HG03558 (cell line): ENCODE data around the gene NAPA.

ENCODE experiments used
- ATAC-seq: cut with Tn5 transposase; IDR thresholded peaks from one replicate; pipeline ENCODE4 v1.9.1; 2021; ENCODE audit warnings: moderate number of reproducible peaks; ENCODE audit not compliant: unreplicated experiment; ENCODE audit errors: extremely low read depth

The NAPA gene

DNA sequence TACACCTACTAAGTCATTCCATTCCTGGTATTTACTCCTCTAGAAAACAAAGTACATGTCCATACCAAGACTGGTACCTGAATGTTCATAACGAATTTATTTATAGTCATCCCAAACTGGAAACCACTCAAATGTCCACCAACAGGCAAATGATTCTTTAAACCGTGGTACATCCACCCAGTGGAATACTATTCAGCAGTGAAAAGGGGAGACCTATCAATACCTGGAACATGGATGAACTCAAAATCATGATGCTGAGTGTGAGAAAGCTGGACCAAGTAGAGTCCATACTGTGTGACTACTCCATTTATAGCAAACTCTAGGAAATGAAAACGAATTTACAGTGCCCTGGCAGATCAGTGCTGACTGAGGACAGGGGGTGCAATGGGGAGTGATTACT is 11.9 kb upstream of the NAPA start:
- no peak for ATAC-seq

DNA sequence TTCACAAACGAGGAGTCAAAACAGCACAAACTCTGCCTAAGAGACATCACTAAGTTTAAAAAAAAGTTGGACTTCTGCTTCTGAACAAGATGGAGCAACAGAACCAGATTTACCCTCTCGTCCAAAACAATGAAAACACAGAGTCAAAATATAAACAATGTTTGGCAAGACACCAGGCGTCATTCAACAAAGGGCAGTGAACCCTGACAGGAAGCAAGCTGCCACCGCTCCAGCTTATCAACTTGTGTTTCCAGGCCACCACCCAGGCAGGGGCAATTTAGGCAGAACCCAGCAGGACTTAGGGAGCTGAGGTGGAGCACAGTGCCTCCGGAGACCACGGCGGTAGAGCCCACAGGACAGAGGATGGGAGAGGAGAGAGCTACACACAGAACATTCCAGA is 8.6 kb upstream of the NAPA start:
- ATAC-seq: no peak

DNA sequence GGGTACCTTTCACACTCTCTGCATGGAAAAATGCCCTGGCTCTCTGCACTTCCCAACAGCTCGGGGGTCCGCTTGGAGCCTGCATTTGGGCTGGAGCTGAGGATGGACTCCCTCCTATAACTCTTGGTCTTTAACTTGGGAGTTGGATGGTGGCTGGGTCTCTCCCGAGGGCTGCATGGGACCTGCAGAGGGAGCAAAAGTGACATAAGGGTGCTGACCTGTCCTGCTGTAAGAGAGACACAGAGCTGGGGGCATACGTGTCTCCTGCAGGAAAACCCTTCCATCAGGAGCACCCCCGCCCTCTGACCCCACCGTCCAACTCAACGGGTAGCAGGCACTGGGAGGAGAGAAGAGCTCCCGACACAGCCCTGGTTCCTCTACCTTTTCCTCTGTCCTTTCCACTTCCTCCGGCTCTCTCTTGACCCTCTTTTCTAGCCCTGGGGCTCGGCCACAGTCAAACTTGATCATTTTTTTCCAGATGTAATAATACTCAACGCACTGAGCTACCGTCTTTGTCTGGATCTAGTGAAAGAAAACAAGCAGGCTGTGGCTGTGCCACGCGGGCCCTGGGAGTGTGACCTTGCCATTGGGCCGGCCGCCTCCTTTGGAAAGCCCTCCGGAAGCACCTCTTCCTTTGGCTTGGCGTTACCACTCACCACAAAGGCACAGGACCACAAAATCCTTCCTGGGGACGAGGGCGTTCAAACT is 6.8 kb upstream of the NAPA start:
- no peak for ATAC-seq

DNA sequence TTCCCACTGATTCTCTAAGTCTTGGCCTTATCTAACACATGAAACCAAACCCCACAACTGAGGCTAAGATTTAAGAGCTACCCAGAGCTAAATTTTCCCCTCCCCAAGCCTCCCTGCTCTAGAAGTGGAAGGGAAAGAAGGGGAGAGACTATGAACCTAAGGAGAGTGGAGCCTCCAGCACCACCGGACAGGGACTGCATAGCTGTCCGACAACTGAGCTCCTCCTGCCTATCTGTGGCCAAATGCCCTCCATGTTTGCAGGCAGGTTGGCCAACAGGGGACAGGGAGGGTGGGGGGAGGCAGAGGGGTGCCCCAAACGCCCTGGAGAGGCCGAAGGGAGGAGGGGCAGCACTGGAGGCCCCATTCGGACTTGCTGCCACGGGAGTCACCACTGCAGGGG is 6.0 kb upstream of the NAPA start:
- no peak for ATAC-seq

DNA sequence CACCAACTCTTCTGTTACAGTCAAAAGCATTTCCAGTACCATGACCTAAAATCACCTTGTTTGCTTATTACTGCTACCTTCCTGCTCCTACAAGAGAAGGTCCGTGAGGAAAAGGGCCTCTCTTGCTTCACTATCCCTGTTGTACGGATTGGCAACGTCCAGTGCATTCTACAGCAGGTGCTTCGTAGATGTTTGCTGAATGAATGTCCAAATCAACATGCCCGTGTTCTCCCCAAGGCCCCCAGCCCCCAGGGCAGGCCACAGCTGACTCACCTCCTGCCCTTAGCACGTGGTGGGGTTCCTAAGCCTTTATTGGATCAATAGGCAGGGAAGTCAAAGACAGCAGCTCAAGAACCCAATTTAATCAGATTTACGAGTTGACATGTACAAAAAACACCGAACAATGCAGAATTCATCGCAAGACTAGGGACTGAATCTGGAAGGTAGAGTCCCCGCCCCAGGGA is 5.5 kb upstream of the NAPA start:
- ATAC-seq: no peak

DNA sequence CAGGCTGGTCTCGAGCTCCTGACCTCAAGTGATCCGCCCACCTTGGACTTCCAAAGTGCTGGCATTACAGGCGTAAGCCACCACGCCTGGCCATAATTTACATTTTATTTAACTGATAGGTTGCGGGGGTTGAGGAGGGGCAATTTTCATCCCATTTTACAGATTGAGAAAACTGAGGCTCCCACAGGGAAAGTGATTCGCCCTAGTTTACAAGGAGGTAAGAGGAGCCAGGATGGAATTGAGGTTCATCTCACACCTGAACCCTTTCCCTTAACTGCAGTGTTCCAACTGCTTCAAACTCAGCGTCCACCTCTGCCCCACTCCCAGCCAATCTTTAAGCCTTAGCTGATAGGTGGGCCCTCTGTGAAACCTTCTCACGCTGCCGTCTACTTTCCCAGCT is 4.0 kb upstream of the NAPA start:
- no peak for ATAC-seq

DNA sequence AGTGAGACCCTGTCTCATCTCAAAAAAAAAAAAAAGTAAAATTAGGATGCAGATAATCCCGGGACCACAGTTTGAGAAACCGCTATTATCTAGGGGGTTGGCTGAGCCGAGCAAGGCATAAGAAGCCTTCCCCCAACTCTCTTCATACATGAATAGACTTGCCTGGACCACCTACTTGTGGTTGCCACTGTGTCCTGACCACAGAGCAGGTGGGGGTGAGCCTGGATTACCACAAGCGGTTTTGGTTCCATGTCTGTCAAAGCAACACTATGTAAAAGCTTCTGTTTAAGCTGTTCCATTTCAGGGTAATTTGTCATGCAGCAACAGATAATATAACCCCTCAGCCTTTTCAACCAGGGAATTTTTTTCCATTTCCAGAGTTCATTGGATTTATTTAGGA is 3.3 kb upstream of the NAPA start:
- no peak for ATAC-seq

DNA sequence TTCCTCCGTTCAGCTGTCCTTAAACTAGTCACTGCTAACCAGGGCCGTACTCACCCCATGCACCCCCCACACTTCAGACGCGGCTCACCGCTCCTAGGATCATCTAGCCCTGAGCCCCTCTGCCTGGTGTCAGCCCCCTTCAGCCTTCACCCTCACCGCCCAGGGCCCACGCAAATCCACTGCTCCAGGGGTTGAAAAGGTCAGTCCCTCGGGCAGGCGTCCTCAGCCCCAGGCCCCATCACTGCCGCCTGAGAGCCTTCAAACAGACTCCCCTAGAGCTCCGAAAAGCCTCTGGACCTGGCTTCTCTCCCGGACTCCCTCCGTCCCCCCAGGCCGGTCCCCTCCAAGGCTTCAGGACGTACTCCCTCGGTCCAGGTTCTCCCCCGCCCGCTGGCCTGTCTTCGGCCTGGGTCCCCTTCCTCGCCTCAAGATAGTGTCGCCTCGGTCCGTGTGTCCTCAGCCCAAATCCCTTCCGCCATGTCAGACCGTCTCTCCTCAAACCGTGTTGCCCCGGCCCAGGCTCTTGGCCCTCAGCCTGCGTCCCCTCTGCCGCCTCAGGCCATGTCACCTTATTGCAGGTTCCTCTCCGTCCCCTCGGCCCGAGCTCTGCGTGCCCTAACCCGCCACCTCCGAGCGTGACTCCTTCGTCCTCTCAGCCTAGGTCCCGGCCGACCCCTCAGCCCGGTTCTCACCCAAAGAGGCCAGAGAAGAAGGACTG is 553 bp downstream of the NAPA start:
- no peak for ATAC-seq

DNA sequence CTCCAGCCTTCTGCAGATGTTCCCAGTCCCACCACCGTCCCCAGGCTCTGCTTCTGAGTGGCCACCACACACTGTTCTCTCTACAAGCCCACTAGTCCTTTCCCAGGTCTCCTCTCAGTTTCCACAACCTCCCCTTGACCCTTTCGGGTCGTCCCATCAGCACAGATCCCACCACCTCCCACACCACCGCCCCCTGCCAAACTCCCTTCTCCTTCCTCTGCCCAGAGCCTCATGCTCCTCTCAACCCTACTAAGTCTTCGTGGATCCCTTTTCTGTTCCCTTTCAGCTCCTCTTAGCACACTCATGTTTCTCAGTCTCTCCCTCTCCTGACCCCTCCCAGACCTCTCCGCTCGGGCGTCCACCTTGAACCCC is 1.9 kb downstream of the NAPA start:
- ATAC-seq: no peak

DNA sequence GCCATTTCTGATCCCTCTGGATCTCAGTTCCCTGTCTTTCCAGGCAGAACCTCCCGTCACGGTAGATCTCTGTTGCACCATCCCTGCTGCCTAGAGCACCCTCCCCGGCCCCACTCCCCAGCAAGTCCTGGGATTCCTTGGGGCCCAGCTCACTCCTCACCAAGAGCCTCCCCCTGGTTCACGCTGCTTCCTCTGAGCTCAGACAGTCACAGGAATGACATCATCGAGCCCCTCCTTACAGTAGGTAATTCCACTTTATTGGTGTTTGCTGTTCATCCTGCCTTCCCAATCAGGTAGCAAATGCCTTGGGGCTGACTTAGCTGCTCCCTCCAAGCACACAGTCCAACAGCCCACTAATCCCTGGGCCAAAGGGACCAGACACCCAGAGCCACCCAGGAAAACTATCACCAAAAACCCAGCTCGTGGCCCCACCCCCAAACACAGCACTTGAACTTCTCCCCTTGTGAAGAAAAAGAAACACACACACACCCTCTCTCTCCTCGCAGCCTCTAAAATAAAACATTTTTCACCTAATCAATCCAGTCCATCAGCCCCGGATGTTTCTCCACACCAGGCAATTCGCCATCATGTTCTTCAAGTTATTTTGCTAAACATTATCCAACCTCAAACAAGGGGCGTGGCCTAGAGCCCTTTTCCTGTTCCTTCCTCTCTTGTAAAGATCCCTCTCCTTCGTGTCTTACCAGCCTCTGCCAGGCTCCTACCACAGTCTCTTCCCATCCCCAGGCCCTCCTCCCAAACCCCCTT is 2.5 kb downstream of the NAPA start:
- no peak for ATAC-seq

DNA sequence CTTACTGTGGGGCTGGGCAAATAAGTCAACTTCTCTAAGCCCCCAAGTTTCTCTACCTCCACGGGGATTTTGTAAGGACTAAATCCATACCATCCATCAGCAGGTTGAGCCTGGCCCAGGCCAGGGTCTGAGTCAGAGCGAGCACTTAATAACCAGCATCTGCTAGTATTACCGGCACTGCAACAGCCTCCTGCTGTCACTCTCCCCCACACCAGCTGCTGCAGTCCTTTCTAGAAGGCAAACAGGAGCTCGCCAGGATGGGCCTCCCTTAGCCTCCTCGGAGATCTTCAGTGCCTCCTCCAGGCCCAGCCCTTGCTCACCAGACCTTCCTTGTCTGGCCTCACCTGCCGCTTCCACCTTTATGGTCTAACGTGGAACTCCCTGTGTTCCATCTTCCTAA is 3.2 kb downstream of the NAPA start:
- ATAC-seq: no peak

DNA sequence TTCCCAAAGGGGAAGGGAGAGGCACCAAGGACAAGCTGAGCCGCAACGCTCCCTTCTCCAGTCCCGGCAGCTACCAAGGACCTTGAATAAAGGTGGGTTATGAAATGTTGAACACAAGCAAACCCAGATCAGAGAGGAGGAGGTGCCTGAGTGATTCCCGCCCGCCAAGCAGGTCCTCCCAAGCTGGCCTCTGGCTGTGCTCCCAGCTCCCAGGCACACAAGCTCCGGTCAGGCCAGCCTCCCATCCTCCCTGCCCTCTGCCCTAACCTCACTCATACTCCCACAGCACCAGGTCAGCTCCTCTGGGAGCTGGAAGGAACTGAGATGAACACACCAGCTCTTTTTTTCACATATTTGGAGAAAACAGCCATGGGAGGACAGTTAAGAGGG is 3.7 kb downstream of the NAPA start:
- ATAC-seq: no peak

DNA sequence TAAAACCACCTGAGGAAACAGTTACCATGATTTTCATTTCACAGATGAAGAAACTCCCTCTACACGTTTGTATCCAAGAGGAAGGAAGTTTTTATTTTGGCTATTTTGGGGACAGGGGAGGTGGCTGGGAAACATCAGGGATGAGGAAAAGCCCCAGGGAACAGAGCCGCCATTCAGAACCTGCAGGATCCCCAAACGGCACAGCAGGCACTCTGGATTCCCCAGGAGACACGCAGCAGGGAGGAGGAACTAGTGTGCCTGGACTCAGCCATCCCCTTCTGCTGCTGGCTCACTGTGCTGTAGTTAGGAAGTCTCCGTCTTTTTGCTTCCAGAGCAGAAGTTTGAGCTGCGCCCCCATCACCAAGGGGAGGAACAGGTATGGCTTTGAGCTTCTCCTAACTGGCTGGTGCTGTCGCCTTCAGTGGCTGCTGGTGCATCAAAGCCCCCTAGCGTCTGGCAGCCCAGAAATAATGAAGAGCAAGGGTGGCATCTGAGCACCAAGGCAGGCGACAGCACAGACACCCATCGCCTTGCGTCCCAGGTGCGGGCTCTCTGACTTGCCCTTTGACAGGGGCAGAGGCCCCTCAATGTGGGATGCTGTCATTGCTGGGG is 4.2 kb downstream of the NAPA start:
- no peak for ATAC-seq

DNA sequence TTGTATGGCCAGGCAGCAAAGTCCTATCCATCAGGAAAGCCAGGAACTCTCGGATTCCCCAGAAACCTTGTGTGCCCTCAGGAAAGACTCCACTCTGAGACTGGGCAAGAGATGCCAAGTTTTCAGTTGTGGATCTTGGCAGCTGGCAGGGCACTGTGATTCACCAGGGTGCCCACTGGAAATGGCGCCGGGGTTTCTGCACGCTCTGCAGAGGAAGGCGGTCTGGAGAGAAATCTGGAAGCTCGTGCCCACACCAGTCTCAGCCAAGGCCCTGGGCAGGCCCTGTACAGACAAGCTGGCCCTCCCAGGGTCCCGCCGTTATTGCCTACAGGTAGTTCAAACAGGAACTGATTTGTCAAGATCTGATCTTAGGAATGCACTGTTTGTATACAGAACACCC is 4.9 kb downstream of the NAPA start:
- no peak for ATAC-seq

DNA sequence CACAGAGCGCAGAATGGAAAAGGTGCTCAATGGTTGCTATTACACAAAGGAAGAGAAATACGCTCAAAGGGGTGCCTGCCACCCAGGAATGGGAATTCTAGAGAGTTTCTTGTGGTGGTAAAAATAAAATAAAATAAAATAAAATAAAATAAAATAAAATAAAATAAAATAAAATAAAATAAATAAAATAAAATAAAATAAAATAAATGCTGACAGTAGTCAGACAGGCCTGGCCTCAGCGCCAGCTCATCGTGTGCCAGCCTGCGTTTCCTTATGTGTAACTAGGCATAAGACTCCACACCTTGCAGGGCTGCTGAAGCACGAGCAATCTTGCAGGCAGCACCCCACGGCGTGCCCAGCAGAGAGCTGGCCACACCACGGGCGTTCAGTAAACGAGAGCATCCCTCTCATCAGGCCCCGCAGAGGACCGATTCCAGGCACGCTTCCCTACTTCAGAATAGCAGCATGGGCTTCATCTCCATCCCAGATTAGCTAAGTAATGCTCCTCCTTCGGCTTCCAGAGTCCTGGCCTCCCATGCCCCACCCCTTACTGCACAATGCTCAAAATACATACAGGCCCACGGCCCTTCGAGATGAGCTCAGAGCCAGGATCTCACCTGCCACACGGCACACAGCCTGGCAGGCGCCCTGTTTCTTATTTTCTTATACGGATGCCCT is 5.6 kb downstream of the NAPA start:
- no peak for ATAC-seq

DNA sequence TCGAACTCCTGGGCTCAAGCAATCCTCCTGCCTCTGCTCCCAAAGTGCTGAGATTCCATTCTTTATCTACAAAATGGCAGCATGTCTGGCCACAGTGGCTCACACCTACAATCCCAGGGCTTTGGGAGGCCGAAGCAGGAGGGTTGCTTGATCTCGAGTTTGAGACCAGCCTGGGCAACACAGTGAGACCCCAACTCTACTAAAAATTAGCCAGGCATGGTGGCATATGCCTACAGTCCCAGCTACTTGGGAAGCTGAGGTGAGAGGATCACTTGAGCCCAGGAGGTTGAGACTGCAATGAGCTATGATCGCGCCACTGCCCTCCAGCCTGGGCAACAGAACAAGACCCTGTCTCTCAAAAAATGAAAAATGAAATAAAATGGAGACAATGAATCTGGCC is 6.1 kb downstream of the NAPA start:
- no peak for ATAC-seq

DNA sequence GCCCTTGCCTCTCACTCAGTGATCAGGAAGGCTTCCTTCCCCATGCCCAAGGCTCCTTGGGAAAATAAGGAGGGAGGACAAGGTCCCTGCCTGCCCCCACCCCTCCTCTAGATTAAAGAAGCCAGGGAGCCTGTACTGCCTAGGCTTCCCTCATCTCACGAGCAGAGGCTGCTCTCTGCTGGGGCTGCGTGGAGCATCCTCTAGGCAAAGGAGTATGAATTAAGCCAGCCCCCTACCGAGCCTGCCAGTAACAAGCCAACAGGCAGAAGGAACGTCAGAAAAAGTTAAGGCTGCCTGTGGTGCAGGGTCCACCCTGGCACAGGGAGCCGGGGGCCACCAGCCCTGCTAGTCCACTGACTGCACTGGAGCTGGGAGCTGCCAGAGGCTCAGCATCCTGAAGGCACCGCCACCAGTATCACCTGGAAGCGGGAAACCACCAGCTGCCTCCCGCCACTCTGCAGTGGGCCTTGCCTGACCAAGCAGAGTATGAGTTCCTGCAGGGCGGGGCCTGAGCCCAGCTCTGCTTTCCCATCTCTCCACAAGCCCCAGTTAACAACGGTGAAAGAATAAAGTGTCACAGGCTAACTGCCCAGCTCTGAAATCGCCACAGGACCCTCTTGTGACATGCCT is 6.8 kb downstream of the NAPA start:
- no peak for ATAC-seq

DNA sequence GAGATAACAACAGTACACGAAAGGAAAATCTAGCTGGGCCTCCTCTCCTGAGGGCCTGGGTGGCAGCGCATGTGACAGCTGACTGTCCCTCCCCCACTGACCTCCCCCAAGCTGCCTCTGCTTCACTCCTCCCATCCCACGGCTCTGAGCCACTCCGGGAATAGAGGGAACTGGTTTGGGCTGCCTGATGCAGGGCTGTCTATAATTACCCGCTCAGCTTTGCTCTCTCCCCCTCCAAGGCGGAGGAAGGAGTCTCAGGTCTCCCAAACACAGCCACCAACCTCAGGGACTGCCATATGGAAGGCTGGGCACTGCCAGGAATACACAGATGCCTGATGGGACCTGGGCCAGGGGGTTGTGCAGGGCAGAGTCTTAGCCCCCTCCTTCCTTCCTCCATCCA is 7.9 kb downstream of the NAPA start:
- no peak for ATAC-seq

DNA sequence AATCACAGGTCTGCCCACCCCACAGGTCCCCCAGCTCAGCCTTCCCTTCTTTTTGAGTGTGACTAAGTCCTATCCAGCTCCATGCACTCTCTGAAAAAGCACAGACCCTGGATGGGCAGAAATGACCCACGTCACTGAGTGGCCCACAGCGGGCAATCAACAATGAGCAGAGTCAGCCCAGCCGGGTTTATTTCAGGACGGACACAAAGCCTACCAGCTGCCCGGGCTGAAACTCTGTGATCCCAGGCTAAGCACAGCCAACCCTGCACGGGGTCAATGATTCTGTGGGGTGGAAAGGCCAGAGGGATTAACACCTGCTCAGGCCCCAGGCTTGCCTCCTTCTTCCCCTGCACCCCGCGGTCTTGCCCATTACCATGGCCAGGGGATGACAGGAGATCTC is 8.4 kb downstream of the NAPA start:
- ATAC-seq: no peak

DNA sequence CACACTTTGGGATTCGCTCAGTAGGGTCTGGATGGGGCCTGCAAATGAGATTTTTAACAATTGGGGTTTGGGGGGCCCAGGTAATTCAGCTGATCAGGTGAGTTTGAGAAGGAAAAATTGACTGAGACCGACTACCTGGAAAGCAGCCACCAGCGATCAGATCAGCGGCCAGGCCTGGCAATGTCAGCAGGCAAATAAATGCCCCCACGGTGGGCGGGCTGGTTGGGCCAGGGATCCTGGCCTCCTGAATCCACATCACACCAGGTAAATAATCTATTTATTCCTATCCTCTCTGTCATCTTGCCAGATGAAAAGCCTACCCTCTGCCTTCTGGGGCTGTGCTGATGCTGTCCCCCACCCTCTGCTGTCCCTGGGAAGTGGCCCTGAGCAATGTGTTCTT is 9.4 kb downstream of the NAPA start:
- no peak for ATAC-seq
